Astrocyte (in vitro differentiated cells and primary cell): ENCODE data around the gene TOX3. TPM values are rescaled to one million over a fixed set of nuclear protein-coding genes. Genes with fewer than 3 reads are reported as not detected.

Source experiments
- DNase-seq: peaks from one replicate; pipeline ENCODE4 v3.0.0-alpha.2; 2010; ENCODE audit warnings: low read depth
- FAIRE-seq: peaks from 2 replicates; lab custom pipeline; 2011; peaks lifted over from hg19 to GRCh38; lab: Jason Lieb, UNC
- H2AFZ ChIP-seq: 2 replicates; pipeline ENCODE4 v1.6.0; 2012; ENCODE audit warnings: low read depth, low read length, inconsistent platforms
- H3K27ac ChIP-seq: 2 replicates; pipeline ENCODE4 v1.5.1; 2011; ENCODE audit warnings: low read depth, low read length, inconsistent platforms
- H3K27me3 ChIP-seq: 2 replicates; pipeline ENCODE4 v1.6.0; 2011; ENCODE audit warnings: low read length, inconsistent platforms; ENCODE audit not compliant: insufficient read depth
- H3K36me3 ChIP-seq: 2 replicates; pipeline ENCODE4 v1.5.1; 2011; ENCODE audit warnings: low read length, inconsistent platforms; ENCODE audit not compliant: insufficient read depth
- H3K4me1 ChIP-seq: 2 replicates; pipeline ENCODE4 v1.5.1; 2011; ENCODE audit warnings: low read length, inconsistent platforms; ENCODE audit not compliant: insufficient read depth
- H3K4me2 ChIP-seq: 2 replicates; pipeline ENCODE4 v1.6.0; 2012; ENCODE audit warnings: low read length, inconsistent platforms
- H3K4me3 ChIP-seq: 2 replicates; pipeline ENCODE4 v1.5.1; 2011; ENCODE audit warnings: low read depth, mild to moderate bottlenecking, low read length, inconsistent platforms; ENCODE audit not compliant: insufficient read depth
- H3K79me2 ChIP-seq: 2 replicates; pipeline ENCODE4 v1.6.0; 2012; ENCODE audit warnings: mild to moderate bottlenecking, low read length, inconsistent platforms; ENCODE audit not compliant: insufficient read depth
- H3K9ac ChIP-seq: 2 replicates; pipeline ENCODE4 v1.6.0; 2012; ENCODE audit warnings: mild to moderate bottlenecking, low read length, inconsistent platforms
- H3K9me3 ChIP-seq: 2 replicates; pipeline ENCODE4 v1.5.1; 2012; ENCODE audit warnings: low read depth, mild to moderate bottlenecking, low read length, inconsistent platforms; ENCODE audit not compliant: insufficient read depth
- H4K20me1 ChIP-seq: 2 replicates; pipeline ENCODE4 v1.6.0; 2012; ENCODE audit warnings: low read length, inconsistent platforms; ENCODE audit not compliant: insufficient read depth
- H3K27ac Mint-ChIP-seq: one replicate; pipeline ENCODE4 v1.8.0; 2021; ENCODE audit warnings: mild to moderate bottlenecking, mixed read lengths; ENCODE audit not compliant: unreplicated experiment
- H3K27me3 Mint-ChIP-seq: one replicate; pipeline ENCODE4 v1.8.0; 2021; ENCODE audit warnings: low read depth, mixed read lengths; ENCODE audit not compliant: unreplicated experiment
- H3K36me3 Mint-ChIP-seq: one replicate; pipeline ENCODE4 v1.8.0; 2021; ENCODE audit warnings: low read depth, mixed read lengths; ENCODE audit not compliant: unreplicated experiment
- H3K4me1 Mint-ChIP-seq: one replicate; pipeline ENCODE4 v1.8.0; 2021; ENCODE audit warnings: low read depth, mixed read lengths; ENCODE audit not compliant: unreplicated experiment
- H3K4me3 Mint-ChIP-seq: one replicate; pipeline ENCODE4 v1.8.0; 2021; ENCODE audit warnings: mild to moderate bottlenecking, moderate library complexity, mixed read lengths; ENCODE audit not compliant: unreplicated experiment
- H3K9me3 Mint-ChIP-seq: one replicate; pipeline ENCODE4 v1.8.0; 2021; ENCODE audit warnings: mild to moderate bottlenecking, mixed read lengths; ENCODE audit not compliant: unreplicated experiment
- CTCF ChIP-seq: IDR thresholded peaks from 2 replicates; pipeline ENCODE4 v1.5.1; 2011; ENCODE audit warnings: low read depth, mild to moderate bottlenecking, inconsistent platforms, low read length, moderate library complexity; ENCODE audit not compliant: insufficient read depth
- EZH2 ChIP-seq: IDR thresholded peaks from 2 replicates; pipeline ENCODE4 v1.6.1; 2012; ENCODE audit warnings: mild to moderate bottlenecking, low read length, inconsistent platforms; ENCODE audit not compliant: insufficient read depth
- total RNA-seq: library from RNA; stranded (reverse); gene quantifications from 2 replicates; pipeline ENCODE4 v1.2.1, GENCODE V29; 2021

TOX3 gene
- total RNA-seq, 1 donor from 2014 or later = 2.3 TPM

GRCh38 chr16:52554334-52554733 lies 7.4 kb upstream of the TOX3 start:
- FAIRE-seq (no peak), DNase-seq (no peak)
- Histone ChIP-seq H3K4me3 (no peak overlapping the region), H2AFZ (no peak overlapping the region), H3K79me2 (no peaks in the 10 kb centered on the region), H3K9me3 (no peaks in the 10 kb centered on the region), H3K4me2 (no peak overlapping the region), H3K27ac (no peak overlapping the region), H3K9ac (no peak overlapping the region), H4K20me1 (no peaks in the 10 kb centered on the region), H3K4me1 (no peaks in the 10 kb centered on the region), H3K27me3 (no peaks in the 10 kb centered on the region), H3K36me3 (no peaks in the 10 kb centered on the region)
- Mint-ChIP-seq H3K27ac (no peak overlapping the region), H3K4me1 (no peaks in the 10 kb centered on the region), H3K36me3 (no peaks in the 10 kb centered on the region), H3K9me3 (no peaks in the 10 kb centered on the region), H3K27me3 (peaks cover 13% of the 10 kb centered on the region), H3K4me3 (no peak overlapping the region)
- TF ChIP-seq CTCF (no peak), EZH2 (no peak)

GRCh38 chr16:52553322-52553721 lies 6.4 kb upstream of the TOX3 start:
- no peak overlapping the region for H2AFZ ChIP-seq
- H3K4me2 ChIP-seq = no peak overlapping the region
- TF ChIP-seq CTCF (no peak), EZH2 (no peak)
- no peaks in the 10 kb centered on the region for H3K9me3 ChIP-seq
- DNase-seq (no peak), FAIRE-seq (no peak)
- H3K4me3 ChIP-seq = no peak overlapping the region
- H3K27me3 ChIP-seq = peaks cover 4% of the 10 kb centered on the region
- H3K79me2 ChIP-seq = no peaks in the 10 kb centered on the region
- no peaks in the 10 kb centered on the region for H3K4me1 Mint-ChIP-seq
- H3K27me3 Mint-ChIP-seq = peaks cover 17% of the 10 kb centered on the region
- no peaks in the 10 kb centered on the region for H3K4me1 ChIP-seq
- no peaks in the 10 kb centered on the region for H3K36me3 ChIP-seq
- no peaks in the 10 kb centered on the region for H3K9me3 Mint-ChIP-seq
- no peaks in the 10 kb centered on the region for H3K36me3 Mint-ChIP-seq
- no peak overlapping the region for H3K9ac ChIP-seq
- H3K27ac Mint-ChIP-seq = no peak overlapping the region
- no peak overlapping the region for H3K4me3 Mint-ChIP-seq
- no peaks in the 10 kb centered on the region for H4K20me1 ChIP-seq
- H3K27ac ChIP-seq = no peak overlapping the region

- DNase-seq (no peak), FAIRE-seq (no peak)
- no peak overlapping the region for H3K4me3 Mint-ChIP-seq
- Histone ChIP-seq H3K9ac (no peak overlapping the region), H3K4me3 (no peak overlapping the region), H3K27ac (no peak overlapping the region), H3K27me3 (peaks cover 11% of the 10 kb centered on the region), H3K79me2 (no peaks in the 10 kb centered on the region), H3K9me3 (no peaks in the 10 kb centered on the region), H3K36me3 (no peaks in the 10 kb centered on the region), H3K4me2 (no peak overlapping the region), H3K4me1 (no peaks in the 10 kb centered on the region), H2AFZ (no peak overlapping the region), H4K20me1 (no peaks in the 10 kb centered on the region)
- peaks cover 22% of the 10 kb centered on the region for H3K27me3 Mint-ChIP-seq
- no peaks in the 10 kb centered on the region for H3K9me3 Mint-ChIP-seq
- no peaks in the 10 kb centered on the region for H3K4me1 Mint-ChIP-seq
- no peaks in the 10 kb centered on the region for H3K36me3 Mint-ChIP-seq
- no peak for TF ChIP-seq EZH2
- H3K27ac Mint-ChIP-seq = no peak overlapping the region
Observed at GRCh38 chr16:52552643-52553042, 5.7 kb upstream of the TOX3 start.
